GM12878 (cell line): ENCODE results near the gene LDLR. TPM values are rescaled to one million over a fixed set of nuclear protein-coding genes. Genes with fewer than 3 reads are reported as not detected.

Source experiments
- ATAC-seq: fragments of 200-7000 bp; cut with Tn5 transposase; 3 replicates; pipeline ENCODE4 v1.9.1; 2020; ENCODE audit warnings: mild to moderate bottlenecking, moderate library complexity
- BruUV-seq: library from RNA; stranded (reverse); fragments of 400-500 nt; replicated peaks from 2 replicates; lab custom pipeline; 2021; lab: Mats Ljungman, UMichigan
- CTCF ChIA-PET: fragments of 300-600 bp; sonication (Branson Sonifier 250); formaldehyde crosslinking; extraction: SDS; loops from one replicate; lab custom pipeline; 2021; ENCODE audit warnings: inconsistent platforms; lab: Yijun Ruan, JAX
- POLR2A ChIA-PET: fragments of 350-600 bp; formaldehyde crosslinking; extraction: SDS; loops from one replicate; lab custom pipeline; 2021; ENCODE audit warnings: inconsistent platforms; lab: Charles Lee
- RAD21 ChIA-PET: fragments of 300-600 bp; sonication (Branson Sonifier 250); formaldehyde crosslinking; loops from one replicate; lab custom pipeline; 2023; ENCODE audit warnings: antibody characterized with exemption; ENCODE audit not compliant: unreplicated experiment; lab: Charles Lee
- SMC1A ChIA-PET: fragments of 300-600 bp; sonication (Branson Sonifier 250); formaldehyde crosslinking; loops from one replicate; lab custom pipeline; 2023; ENCODE audit not compliant: unreplicated experiment, uncharacterized antibody; lab: Charles Lee
- DNase-seq: peaks from one replicate; pipeline ENCODE4 v3.0.0-alpha.2; 2011; ENCODE audit warnings: low read depth, low spot score
- FAIRE-seq: peaks from 3 replicates; lab custom pipeline; 2011; peaks lifted over from hg19 to GRCh38; lab: Jason Lieb, UNC
- H2AFZ ChIP-seq: 2 replicates; pipeline ENCODE4 v1.6.0; 2011; ENCODE audit warnings: low read depth, low read length, control low read depth; ENCODE audit not compliant: control insufficient read depth
- H3K27ac ChIP-seq: 2 replicates; pipeline ENCODE4 v1.5.1; 2011; ENCODE audit warnings: control low read depth; ENCODE audit not compliant: control insufficient read depth, insufficient read depth
- H3K27me3 ChIP-seq, 2 experiments: replicated peaks in 1 of 2; 2 replicates each; pipeline versions ENCODE4 v1.6.0 to v1.6.1; 2011; ENCODE audit warnings: low read length in 1 of 2; ENCODE audit not compliant: control insufficient read depth in 2 of 2, insufficient read depth in 2 of 2
- H3K36me3 ChIP-seq, 2 experiments: 2 replicates each; pipeline ENCODE4 v1.5.1; 2011; ENCODE audit warnings: low read length in 1 of 2; ENCODE audit not compliant: control insufficient read depth in 2 of 2, insufficient read depth in 2 of 2
- H3K4me1 ChIP-seq: 2 replicates; pipeline ENCODE4 v1.6.1; 2011; ENCODE audit warnings: mild to moderate bottlenecking, low read length, moderate library complexity, mixed read lengths; ENCODE audit not compliant: control insufficient read depth, insufficient read depth
- H3K4me2 ChIP-seq: 2 replicates; pipeline ENCODE4 v1.6.0; 2011; ENCODE audit warnings: control low read depth; ENCODE audit not compliant: control insufficient read depth, insufficient read depth
- H3K4me3 ChIP-seq: fragments of 200-600 bp; sonication (generic); 2 replicates; pipeline ENCODE4 v1.5.1; 2016
- H3K79me2 ChIP-seq: 2 replicates; pipeline ENCODE4 v1.6.0; 2011; ENCODE audit warnings: low read length; ENCODE audit not compliant: control insufficient read depth, insufficient read depth
- H3K9ac ChIP-seq: 2 replicates; pipeline ENCODE4 v1.8.0; 2011; ENCODE audit warnings: low read length, control low read depth, mixed read lengths; ENCODE audit not compliant: control insufficient read depth, insufficient read depth
- H3K9me3 ChIP-seq: replicated peaks from 3 replicates; pipeline ENCODE4 v1.5.1; 2011; ENCODE audit warnings: mild to moderate bottlenecking, low read length; ENCODE audit not compliant: control insufficient read depth, insufficient read depth
- H4K20me1 ChIP-seq: 2 replicates; pipeline ENCODE4 v1.6.0; 2011; ENCODE audit not compliant: control insufficient read depth, insufficient read depth
- ATF7 ChIP-seq: fragments of 450-650 bp; IDR thresholded peaks from 2 replicates; pipeline ENCODE4 v1.6.1; 2016; ENCODE audit warnings: low read depth, mild to moderate bottlenecking
- CBFB ChIP-seq: IDR thresholded peaks from 2 replicates; pipeline ENCODE4 v1.6.1; 2016; ENCODE audit warnings: antibody characterized with exemption, low read depth
- CHD2 ChIP-seq: IDR thresholded peaks from 2 replicates; pipeline ENCODE4 v1.6.1; 2011; ENCODE audit warnings: low read depth, low read length, improper control_type of control experiment, borderline replicate concordance
- CREM ChIP-seq: IDR thresholded peaks from 2 replicates; pipeline ENCODE4 v1.6.1; 2014; ENCODE audit warnings: antibody characterized with exemption, low read depth
- EGR1 ChIP-seq, 2 experiments: IDR thresholded peaks; 1 replicate in 1 of 2; 2 replicates in 1 of 2; pipeline ENCODE4 v1.6.1; 2011 to 2012; ENCODE audit warnings: low read depth in 2 of 2, low read length in 2 of 2, borderline replicate concordance in 1 of 2, mild to moderate bottlenecking in 1 of 2, moderate library complexity in 1 of 2
- FOS ChIP-seq: IDR thresholded peaks from 3 replicates; pipeline ENCODE4 v1.6.1; 2011; ENCODE audit warnings: borderline replicate concordance; ENCODE audit not compliant: insufficient read length; ENCODE audit errors: extremely low read depth
- HDAC6 ChIP-seq: fragments of 200-600 bp; sonication (generic); IDR thresholded peaks from one replicate; pipeline ENCODE4 v1.8.0; 2017; ENCODE audit warnings: antibody characterized with exemption; ENCODE audit not compliant: unreplicated experiment
- MTA2 ChIP-seq: fragments of 450-650 bp; IDR thresholded peaks from 2 replicates; pipeline ENCODE4 v1.6.1; 2016; ENCODE audit warnings: low read depth, mild to moderate bottlenecking, moderate library complexity
- RCOR1 ChIP-seq: conservative IDR thresholded peaks from 2 replicates; pipeline ENCODE4 v1.6.1; 2012; ENCODE audit warnings: low read depth, low read length, improper control_type of control experiment
- SP1 ChIP-seq: IDR thresholded peaks from one replicate; pipeline ENCODE4 v1.6.1; 2011; ENCODE audit warnings: low read depth, low read length
- SUPT20H ChIP-seq: IDR thresholded peaks from 2 replicates; pipeline ENCODE4 v1.6.1; 2011; ENCODE audit warnings: low read depth, mild to moderate bottlenecking, low read length, moderate library complexity, borderline replicate concordance; ENCODE audit not compliant: control insufficient read depth
- TAF1 ChIP-seq: IDR thresholded peaks from 2 replicates; pipeline ENCODE4 v1.6.1; 2011; ENCODE audit warnings: mild to moderate bottlenecking, low read depth, low read length, borderline replicate concordance
- TCF12 ChIP-seq: IDR thresholded peaks from 2 replicates; pipeline ENCODE4 v1.6.1; 2011; ENCODE audit warnings: low read depth, mild to moderate bottlenecking, low read length
- YBX1 ChIP-seq: fragments of 450-650 bp; IDR thresholded peaks from 2 replicates; pipeline ENCODE4 v1.6.1; 2016; ENCODE audit warnings: antibody characterized with exemption
- ZNF217 ChIP-seq: fragments of 450-650 bp; IDR thresholded peaks from 2 replicates; pipeline ENCODE4 v1.6.1; 2017; ENCODE audit warnings: antibody characterized with exemption, mild to moderate bottlenecking
- WGBS: methylation state at CpG from one replicate; pipeline ENCODE4 v1.1.6; 2016; ENCODE audit warnings: low lambda C conversion rate; ENCODE audit not compliant: insufficient replicate concordance, insufficient coverage; ENCODE audit errors: missing lambda C conversion rate; 5-methylcytosine and 5-hydroxymethylcytosine counted together
- in situ Hi-C: fragments of 300-500 bp; cut with MboI; formaldehyde crosslinking; loops from 9 replicates; pipeline ENCODE4 v1.14.3; 2018; ENCODE audit warnings: mixed read lengths
- intact Hi-C: fragments of 100-400 bp; cut with micrococcal nuclease; formaldehyde crosslinking; loops from one replicate; pipeline ENCODE4 v1.14.2; 2022; ENCODE audit not compliant: unreplicated experiment
- polyA plus RNA-seq, 11 experiments: library from polyadenylated mRNA; depleted of rRNA in 4 of 11; unstranded in 6 of 11; stranded (reverse) in 5 of 11; fragments of >200 nt; fragmentation: Nextera tagmentation in 4 of 11; fragmentation: Illumina TruSeq in 1 of 11; extraction: Ambion mirVana in 4 of 11; extraction: Trizol in 1 of 11; gene quantifications; 1 replicate in 1 of 11; 2 replicates in 10 of 11; pipeline versions ENCODE4 v1.2.1 to v1.2.3, GENCODE V29; 2011 to 2016; ENCODE audit warnings: inconsistent platforms in 2 of 11, missing spikeins in 2 of 11, low read depth in 1 of 11
- total RNA-seq, 4 experiments: library from RNA; depleted of rRNA in 3 of 4; stranded (reverse); fragments of >200 nt in 3 of 4; fragmentation: Illumina TruSeq in 1 of 4; extraction: Trizol in 1 of 4; gene quantifications; 2 replicates each; pipeline versions ENCODE4 v1.2.1 to v1.2.3, GENCODE V29; 2013 to 2021
- TF ChIP-seq, protein P1 (sequence below): IDR thresholded peaks from 2 replicates; pipeline ENCODE4 v1.6.1; 2012; ENCODE audit warnings: low read depth, low read length, improper control_type of control experiment
- TF ChIP-seq, protein P2 (sequence below): fragments of 450-650 bp; IDR thresholded peaks from 2 replicates; pipeline ENCODE4 v1.6.1; 2017; ENCODE audit warnings: borderline replicate concordance

The LDLR gene
- total and polyA plus RNA-seq, 10 of the 15 experiments (the other 5 are each of a cell fraction or from before 2014, with no cell fraction given) = 11.3 to 59.2 (median 27.3) TPM

DNA sequence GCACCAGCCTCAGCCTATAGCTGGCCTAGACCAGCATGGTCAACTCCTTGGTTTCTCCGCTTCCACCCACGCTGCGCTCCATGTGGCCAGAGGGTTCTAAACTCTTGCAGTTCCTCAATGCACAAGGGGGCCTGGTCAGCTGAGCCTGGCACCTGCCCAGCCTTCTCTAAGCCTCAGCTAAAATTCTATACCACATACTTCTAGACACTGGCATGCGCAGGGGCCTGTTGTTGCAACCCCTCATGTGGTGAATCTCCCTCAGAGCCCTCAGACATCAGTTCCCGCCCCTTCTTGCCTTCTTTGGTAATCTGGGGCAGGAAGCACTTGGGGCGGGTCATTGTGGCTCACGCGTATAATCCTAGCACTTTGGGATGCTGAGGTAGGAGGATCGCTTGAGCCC, 19.7 kb upstream of the LDLR start:
- Histone ChIP-seq H3K4me3 (no peak overlapping the region), H3K9ac (no peak overlapping the region), H3K27ac (no peak overlapping the region), H4K20me1 (no peaks in the 10 kb centered on the region), H3K4me1 (no peaks in the 10 kb centered on the region), H3K27me3 (no peaks in the 10 kb centered on the region), H3K9me3 (no peaks in the 10 kb centered on the region), H3K79me2 (no peaks in the 10 kb centered on the region)
- no peak for DNase-seq
- ATAC-seq = no peak
- FAIRE-seq = no peak
- intact Hi-C loops = no loop called here
- TF ChIP-seq TCF12 = no peak
- TF ChIP-seq CREM = no peak
- TF ChIP-seq RCOR1 = no peak
- TF ChIP-seq SUPT20H = no peak
- TF ChIP-seq, protein P1, sequence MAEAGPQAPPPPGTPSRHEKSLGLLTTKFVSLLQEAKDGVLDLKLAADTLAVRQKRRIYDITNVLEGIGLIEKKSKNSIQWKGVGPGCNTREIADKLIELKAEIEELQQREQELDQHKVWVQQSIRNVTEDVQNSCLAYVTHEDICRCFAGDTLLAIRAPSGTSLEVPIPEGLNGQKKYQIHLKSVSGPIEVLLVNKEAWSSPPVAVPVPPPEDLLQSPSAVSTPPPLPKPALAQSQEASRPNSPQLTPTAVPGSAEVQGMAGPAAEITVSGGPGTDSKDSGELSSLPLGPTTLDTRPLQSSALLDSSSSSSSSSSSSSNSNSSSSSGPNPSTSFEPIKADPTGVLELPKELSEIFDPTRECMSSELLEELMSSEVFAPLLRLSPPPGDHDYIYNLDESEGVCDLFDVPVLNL = no peak
- no peak for TF ChIP-seq ZNF217
- TF ChIP-seq ATF7 = no peak
- TF ChIP-seq YBX1 = no peak
- TF ChIP-seq TAF1 = no peak
- no peak for TF ChIP-seq CHD2
- TF ChIP-seq CBFB = no peak
- no peak for TF ChIP-seq EGR1 (IDR thresholded peaks at IDR 0.05; ENCODE audit: borderline replicate concordance in 1 of 2, low read depth in 2 of 2, low read length in 2 of 2)
- no peak for TF ChIP-seq MTA2
- TF ChIP-seq SP1 = no peak
- TF ChIP-seq FOS = no peak
- TF ChIP-seq, protein P2, sequence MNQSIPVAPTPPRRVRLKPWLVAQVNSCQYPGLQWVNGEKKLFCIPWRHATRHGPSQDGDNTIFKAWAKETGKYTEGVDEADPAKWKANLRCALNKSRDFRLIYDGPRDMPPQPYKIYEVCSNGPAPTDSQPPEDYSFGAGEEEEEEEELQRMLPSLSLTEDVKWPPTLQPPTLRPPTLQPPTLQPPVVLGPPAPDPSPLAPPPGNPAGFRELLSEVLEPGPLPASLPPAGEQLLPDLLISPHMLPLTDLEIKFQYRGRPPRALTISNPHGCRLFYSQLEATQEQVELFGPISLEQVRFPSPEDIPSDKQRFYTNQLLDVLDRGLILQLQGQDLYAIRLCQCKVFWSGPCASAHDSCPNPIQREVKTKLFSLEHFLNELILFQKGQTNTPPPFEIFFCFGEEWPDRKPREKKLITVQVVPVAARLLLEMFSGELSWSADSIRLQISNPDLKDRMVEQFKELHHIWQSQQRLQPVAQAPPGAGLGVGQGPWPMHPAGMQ = no peak
- TF ChIP-seq HDAC6 = no peak
- TF ChIP-seq, all 136 proteins: peak for 0
- in situ Hi-C loops = no loop called here
- Histone ChIP-seq H3K4me2 (no peak overlapping the region), H2AFZ (no peak overlapping the region), H3K36me3 (peaks cover 0 to 5% of the 10 kb centered on the region in 2 experiments; a peak in 2 of 4 replicates)
- CTCF ChIA-PET = interaction anchor here (0.6 kb wide), 1 partner anchor 228 kb away, joined by 3 read pairs; no protein-coding TSS in a partner anchor
- BruUV-seq = no TSS peak
- POLR2A ChIA-PET = interaction anchor here (0.6 kb wide), 1 partner anchor 81 kb away, joined by 5 read pairs; no protein-coding TSS in a partner anchor
- SMC1A ChIA-PET = no interaction called here
- RAD21 ChIA-PET = no interaction called here
- 100% methylated on average over 9 of the region's 9 CpGs for WGBS
